Skin epidermis (tissue), 12 donors: ENCODE data around the gene LMF1.

Experiments used
- H3K27ac ChIP-seq, 21 experiments: fragments of 200-600 bp; sonication (generic) in 11 of 21; one replicate each; pipeline ENCODE4 v1.5.0; 2020; ENCODE audit warnings: mild to moderate bottlenecking in 3 of 21, inconsistent platforms in 2 of 21, moderate library complexity in 2 of 21
- H3K4me3 ChIP-seq, 7 experiments: fragments of 200-600 bp; sonication (generic) in 2 of 7; one replicate each; pipeline ENCODE4 v1.5.0; 2020; ENCODE audit warnings: inconsistent platforms in 2 of 7, mild to moderate bottlenecking in 2 of 7, moderate library complexity in 1 of 7

LMF1 gene

GRCh38 chr16:907361-907760 lies 63.4 kb downstream of the LMF1 start:
- H3K27ac ChIP-seq: no peak overlapping the region

GRCh38 chr16:906296-906695 lies 64.5 kb downstream of the LMF1 start:
- Histone ChIP-seq H3K4me3 (no peak overlapping the region), H3K27ac (no peak overlapping the region)

More at GRCh38 chr16:907361-907760, 63.4 kb downstream of the LMF1 start:
- no peak overlapping the region for H3K4me3 ChIP-seq

GRCh38 chr16:901715-902601 lies 68.8 kb downstream of the LMF1 start:
- Histone ChIP-seq H3K4me3 (no peak overlapping the region), H3K27ac (no peak overlapping the region)

- Histone ChIP-seq H3K4me3 (no peak overlapping the region), H3K27ac (no peak overlapping the region)
These were observed 69.6 kb downstream of the LMF1 start for GRCh38 chr16:901149-901548.

- H3K27ac ChIP-seq: no peak overlapping the region
- H3K4me3 ChIP-seq: no peak overlapping the region
These were observed 70.6 kb downstream of the LMF1 start for GRCh38 chr16:900211-900610.

- H3K4me3 ChIP-seq: no peak overlapping the region
These were observed 71.1 kb downstream of the LMF1 start for GRCh38 chr16:899683-900060.

GRCh38 chr16:898761-899682 lies 71.8 kb downstream of the LMF1 start:
- Histone ChIP-seq H3K27ac (no peak overlapping the region), H3K4me3 (no peak overlapping the region)

More at GRCh38 chr16:899683-900060, 71.1 kb downstream of the LMF1 start:
- no peak overlapping the region for H3K27ac ChIP-seq

- Histone ChIP-seq H3K27ac (no peak overlapping the region), H3K4me3 (no peak overlapping the region)
These were observed 72.6 kb downstream of the LMF1 start for GRCh38 chr16:898216-898615.

- no peak overlapping the region for H3K27ac ChIP-seq
- H3K4me3 ChIP-seq: no peak overlapping the region
These were observed 73.1 kb downstream of the LMF1 start for GRCh38 chr16:897701-898100.

GRCh38 chr16:897200-897543 lies 73.6 kb downstream of the LMF1 start:
- H3K27ac ChIP-seq: no peak overlapping the region
- H3K4me3 ChIP-seq: no peak overlapping the region

- H3K4me3 ChIP-seq: no peak overlapping the region
- no peak overlapping the region for H3K27ac ChIP-seq
These were observed 74.3 kb downstream of the LMF1 start for GRCh38 chr16:896261-897199.

GRCh38 chr16:895371-895770 lies 75.4 kb downstream of the LMF1 start:
- H3K4me3 ChIP-seq: no peak overlapping the region
- no peak overlapping the region for H3K27ac ChIP-seq

- no peak overlapping the region for H3K4me3 ChIP-seq
- no peak overlapping the region for H3K27ac ChIP-seq
These were observed 75.9 kb downstream of the LMF1 start for GRCh38 chr16:894841-895240.

- H3K27ac ChIP-seq: no peak overlapping the region
These were observed 76.6 kb downstream of the LMF1 start for GRCh38 chr16:894136-894535.

GRCh38 chr16:893360-893759 lies 77.4 kb downstream of the LMF1 start:
- Histone ChIP-seq H3K4me3 (no peak overlapping the region), H3K27ac (no peak overlapping the region)

More at GRCh38 chr16:894136-894535, 76.6 kb downstream of the LMF1 start:
- no peak overlapping the region for H3K4me3 ChIP-seq

GRCh38 chr16:892536-893255 lies 78.1 kb downstream of the LMF1 start:
- H3K27ac ChIP-seq: no peak overlapping the region
- H3K4me3 ChIP-seq: no peak overlapping the region

- no peak overlapping the region for H3K4me3 ChIP-seq
These were observed 78.8 kb downstream of the LMF1 start for GRCh38 chr16:892006-892405.

GRCh38 chr16:891353-891740 lies 79.4 kb downstream of the LMF1 start:
- H3K4me3 ChIP-seq: no peak overlapping the region
- H3K27ac ChIP-seq: no peak overlapping the region

More at GRCh38 chr16:892006-892405, 78.8 kb downstream of the LMF1 start:
- H3K27ac ChIP-seq: no peak overlapping the region

- Histone ChIP-seq H3K4me3 (no peak overlapping the region), H3K27ac (no peak overlapping the region)
These were observed 80.0 kb downstream of the LMF1 start for GRCh38 chr16:890716-891352.
